GM12801 (cell line): ENCODE data around the gene PTCD2.

Experiments
- TF ChIP-seq, protein P1 (sequence below): IDR thresholded peaks from one replicate; pipeline ENCODE4 v1.5.1; 2011; ENCODE audit warnings: control low read depth; ENCODE audit not compliant: insufficient read length; ENCODE audit errors: extremely low read depth

The PTCD2 gene

DNA sequence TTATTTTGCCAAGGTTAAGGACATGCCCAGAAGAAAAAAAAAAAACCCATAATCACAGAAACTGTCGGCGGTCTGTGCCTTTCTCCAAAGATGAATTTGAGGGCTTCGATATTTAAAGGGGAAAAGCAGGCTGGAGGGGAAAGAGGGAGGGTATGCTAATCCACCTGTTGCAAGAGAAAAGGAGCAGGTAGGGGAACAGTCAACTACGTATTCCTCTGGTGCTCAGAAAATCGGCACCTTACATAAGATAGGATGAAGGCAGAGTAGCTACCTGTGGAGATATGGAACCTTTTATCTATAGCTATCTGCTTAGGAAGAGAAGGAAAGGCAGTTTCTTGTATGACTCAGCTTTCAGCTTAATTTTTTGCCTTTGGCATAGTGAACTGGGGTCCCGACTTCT is 77.7 kb downstream of the PTCD2 start:
- TF ChIP-seq, protein P1, sequence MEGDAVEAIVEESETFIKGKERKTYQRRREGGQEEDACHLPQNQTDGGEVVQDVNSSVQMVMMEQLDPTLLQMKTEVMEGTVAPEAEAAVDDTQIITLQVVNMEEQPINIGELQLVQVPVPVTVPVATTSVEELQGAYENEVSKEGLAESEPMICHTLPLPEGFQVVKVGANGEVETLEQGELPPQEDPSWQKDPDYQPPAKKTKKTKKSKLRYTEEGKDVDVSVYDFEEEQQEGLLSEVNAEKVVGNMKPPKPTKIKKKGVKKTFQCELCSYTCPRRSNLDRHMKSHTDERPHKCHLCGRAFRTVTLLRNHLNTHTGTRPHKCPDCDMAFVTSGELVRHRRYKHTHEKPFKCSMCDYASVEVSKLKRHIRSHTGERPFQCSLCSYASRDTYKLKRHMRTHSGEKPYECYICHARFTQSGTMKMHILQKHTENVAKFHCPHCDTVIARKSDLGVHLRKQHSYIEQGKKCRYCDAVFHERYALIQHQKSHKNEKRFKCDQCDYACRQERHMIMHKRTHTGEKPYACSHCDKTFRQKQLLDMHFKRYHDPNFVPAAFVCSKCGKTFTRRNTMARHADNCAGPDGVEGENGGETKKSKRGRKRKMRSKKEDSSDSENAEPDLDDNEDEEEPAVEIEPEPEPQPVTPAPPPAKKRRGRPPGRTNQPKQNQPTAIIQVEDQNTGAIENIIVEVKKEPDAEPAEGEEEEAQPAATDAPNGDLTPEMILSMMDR = no peak

DNA sequence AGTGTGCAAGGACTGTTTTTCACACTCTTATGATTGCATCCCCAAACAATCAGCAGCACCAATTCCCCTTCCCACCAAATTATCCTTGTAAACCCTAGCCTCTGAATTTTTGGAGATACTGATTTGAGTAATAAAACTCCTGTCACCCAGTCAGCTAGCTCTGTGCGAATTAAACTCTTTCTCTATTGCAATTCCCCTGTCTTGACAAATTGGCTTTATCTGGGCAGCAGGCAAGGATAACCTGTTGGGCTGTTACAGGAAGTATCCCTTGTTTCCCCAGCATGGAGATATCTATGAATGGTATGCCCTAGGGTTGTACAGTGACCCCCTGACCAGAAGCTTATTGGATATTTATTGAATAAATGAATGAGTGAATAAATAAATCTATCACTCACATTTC is 80.8 kb downstream of the PTCD2 start:
- TF ChIP-seq, protein P1 = no peak

DNA sequence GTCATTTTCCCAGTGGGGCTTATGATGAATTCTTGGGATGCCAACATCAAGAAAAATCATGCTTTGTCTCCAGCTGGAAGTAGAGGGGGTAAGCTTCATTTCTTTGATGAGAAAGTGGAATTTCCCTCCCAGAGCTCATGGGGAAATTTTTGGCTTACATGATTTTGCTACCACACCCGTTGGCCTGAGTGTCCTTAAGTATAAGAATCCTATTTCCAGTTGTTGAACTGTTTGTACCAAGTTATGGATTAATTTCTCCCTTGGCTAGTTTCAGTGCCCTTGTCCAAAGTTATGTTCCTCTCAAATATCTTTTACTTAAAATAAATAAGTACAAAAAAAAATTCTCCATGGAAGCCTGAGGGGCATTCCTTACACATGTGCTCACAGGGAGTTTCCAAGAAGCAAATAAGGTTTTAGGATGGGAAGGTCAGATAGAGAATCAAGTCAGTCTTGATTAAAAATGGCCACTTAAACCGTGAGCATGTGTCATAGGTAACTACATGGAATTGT is 82.3 kb downstream of the PTCD2 start:
- TF ChIP-seq, protein P1 = no peak

DNA sequence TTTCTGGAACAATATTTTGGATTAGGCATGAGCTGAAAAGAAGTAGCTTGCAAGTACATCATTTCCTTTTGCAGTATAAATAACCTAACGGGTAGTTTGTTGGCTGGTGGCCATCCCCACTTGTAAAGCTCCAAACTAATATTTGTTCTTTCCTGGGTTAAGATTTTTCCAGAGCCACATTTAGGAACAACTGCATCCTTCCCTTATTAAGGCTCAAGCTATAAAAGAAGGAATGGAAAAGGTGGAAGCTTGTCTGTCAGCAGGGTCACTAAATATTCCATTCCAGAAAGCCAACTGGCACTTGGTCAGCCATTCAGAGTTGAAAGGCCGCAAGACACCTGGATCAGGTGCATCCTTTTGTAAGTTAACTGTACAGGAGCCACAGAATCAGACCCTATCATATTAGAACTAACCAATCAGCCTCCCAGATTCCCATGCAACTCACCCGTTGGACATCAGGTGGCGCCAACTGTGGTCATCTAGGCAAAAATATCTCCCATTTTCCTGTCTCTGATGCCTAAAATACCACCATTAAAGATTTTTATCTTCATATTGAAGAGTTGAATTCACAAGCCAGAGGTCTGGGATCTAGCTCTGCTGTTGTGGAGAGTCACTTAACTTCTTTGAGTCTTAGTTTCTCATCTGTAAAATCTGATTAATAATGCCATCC is 82.9 kb downstream of the PTCD2 start:
- TF ChIP-seq, protein P1 = no peak

DNA sequence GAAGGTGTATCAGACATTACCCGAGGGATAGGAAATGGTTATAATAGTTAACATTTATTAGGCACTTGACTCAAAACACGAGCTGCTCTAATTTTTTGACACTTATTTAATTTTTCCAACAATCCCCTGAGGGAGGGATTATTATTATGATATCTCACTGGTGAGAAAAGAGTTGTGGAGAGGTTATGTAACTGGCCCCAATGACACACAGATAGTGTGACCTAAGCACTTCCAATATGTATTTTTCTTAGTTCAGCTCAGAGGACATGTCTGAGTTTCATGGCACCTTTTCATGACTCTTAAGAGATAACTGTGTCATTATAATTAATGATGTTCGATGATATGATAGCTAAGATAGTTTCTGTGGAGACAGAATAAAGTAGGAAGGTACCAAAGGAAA is 86.9 kb downstream of the PTCD2 start:
- TF ChIP-seq, protein P1 = no peak

DNA sequence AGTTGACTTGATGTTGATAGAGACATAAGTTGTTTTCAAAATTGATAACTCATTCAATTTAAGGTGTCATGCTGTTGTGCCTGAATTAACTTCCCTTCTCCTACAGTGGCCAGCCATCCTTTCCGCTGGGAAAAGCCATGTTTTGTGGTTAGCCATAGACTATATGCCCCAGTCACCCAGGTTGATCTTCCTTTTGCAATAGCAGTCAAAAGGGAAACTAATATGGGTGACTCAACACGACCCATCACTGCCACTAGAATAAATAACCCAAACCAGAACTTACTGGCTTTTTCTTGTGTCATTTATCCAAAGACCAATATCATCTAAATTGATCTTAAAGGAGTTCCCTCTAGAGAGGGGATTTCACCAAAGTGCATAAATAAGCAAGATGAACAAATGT is 87.4 kb downstream of the PTCD2 start:
- TF ChIP-seq, protein P1 = no peak

DNA sequence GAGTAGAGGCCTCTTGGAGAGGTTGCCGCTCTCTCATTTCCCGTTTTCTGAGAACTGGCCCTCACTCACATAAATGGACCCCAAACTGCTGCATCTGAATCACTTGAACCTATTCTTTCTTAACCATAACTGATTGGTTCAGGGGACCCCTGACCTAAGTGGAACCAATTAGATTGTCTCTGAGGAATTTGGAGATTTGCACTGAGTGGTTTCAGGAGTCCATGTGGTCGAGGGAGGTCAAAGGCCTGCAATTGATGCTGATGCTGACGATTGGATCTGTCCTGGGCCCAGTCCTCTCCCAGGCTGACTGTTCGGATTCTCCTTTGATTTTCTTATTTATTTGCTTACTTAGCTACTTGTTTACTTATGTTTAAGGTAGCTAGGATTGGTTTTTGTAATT is 88.0 kb downstream of the PTCD2 start:
- TF ChIP-seq, protein P1 = no peak
